ENCODE results near the gene ITGB4.

Gene ITGB4

DNA sequence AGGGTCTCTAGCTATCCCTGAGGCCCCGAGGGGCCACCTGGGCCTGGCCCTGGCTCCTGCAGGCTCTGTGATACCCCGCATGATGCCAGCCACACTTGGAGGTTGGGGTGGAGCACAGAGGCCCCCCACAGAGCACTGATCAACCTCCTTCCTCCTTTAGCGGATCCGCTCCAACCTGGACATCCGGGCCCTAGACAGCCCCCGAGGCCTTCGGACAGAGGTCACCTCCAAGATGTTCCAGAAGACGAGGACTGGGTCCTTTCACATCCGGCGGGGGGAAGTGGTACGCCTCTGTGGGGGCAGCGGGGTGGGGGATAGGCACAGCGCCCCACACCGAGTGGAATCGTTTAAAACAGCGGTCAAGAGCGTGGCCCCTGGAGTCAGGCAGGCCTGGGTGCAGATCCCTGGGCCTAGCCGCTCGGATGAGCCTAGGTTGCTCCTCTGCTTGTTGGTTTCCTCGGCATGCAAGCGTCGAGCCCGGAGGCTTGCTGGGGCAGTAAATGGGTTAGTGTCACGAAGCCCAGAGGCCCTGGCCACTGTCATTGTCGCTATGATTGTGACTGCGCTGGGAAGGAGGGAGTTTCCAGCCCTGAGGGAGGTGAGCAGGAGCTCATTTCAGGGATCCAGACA is 9.9 kb downstream of the ITGB4 start:
- DNase-seq (ENCODE audit: low read depth in 2 of 3, low spot score in 2 of 3): no peak

DNA sequence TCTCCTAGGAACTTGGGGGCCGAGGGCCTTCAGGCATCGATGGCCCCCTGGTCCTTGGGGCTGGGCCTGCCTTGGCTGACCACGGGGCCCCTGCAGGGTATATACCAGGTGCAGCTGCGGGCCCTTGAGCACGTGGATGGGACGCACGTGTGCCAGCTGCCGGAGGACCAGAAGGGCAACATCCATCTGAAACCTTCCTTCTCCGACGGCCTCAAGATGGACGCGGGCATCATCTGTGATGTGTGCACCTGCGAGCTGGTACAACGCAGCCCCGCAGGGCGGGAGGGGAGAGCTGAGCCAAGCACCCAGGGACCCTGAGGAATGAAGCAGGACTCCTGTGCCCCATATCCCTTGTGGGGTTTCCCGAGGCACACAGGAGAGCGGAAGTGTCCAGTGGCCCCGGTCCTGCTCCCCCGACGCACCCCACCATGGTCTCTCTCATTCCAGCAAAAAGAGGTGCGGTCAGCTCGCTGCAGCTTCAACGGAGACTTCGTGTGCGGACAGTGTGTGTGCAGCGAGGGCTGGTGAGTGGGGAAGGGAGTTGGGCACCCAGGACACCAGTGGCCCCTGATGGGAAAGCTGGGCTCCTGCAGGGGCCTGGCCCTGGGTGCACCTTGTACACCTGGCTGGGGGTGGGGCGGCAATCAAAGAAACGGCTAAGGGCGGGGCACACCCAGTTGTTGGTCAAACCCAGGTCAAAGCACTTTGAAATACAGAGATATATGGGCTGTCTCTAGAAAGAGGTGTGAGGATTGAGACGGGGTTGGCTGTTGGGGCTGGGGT is 10.6 kb downstream of the ITGB4 start:
- DNase-seq (ENCODE audit: low read depth in 2 of 3, low spot score in 2 of 3): no peak

DNA sequence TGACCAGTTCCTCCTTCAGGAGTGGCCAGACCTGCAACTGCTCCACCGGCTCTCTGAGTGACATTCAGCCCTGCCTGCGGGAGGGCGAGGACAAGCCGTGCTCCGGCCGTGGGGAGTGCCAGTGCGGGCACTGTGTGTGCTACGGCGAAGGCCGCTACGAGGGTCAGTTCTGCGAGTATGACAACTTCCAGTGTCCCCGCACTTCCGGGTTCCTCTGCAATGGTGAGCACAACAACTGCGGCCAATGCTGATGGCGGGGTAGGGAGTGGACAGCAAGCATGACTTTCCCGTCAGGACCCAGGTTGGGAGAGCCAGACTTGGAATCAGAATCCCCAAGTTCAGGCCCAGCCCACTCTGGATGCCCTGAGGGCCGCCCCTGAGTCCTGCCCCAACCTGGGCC is 12.2 kb downstream of the ITGB4 start:
- DNase-seq (ENCODE audit: low read depth in 2 of 3, low spot score in 2 of 3): no peak

DNA sequence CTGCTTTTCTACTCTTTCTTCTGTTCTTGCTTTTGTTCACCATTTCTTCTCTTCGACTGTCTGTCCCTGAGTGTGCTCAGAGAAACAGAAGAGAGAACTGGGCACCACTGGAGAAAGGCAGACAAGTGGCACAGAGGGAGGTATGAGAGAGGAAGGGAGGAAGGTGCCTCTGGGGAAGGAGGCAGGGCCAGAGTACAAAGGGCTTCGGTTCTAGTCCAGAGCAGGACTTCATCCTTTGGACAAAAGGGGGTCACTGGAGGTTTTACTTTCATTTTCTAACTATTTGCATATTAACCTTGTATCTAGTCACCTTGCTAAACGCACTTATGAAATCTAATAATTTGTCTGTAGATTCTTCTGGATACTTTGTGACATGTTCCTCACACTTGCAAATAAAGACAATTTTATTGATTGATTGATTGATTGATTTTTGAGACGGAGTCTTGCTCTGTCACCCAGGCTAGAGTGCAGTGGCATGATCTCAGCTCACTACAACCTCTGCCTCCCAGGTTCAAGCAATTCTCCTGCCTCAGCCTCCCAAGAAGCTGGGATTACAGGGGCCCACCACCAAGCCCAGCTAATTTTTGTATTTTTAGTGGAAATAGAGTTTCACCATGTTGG is 13.5 kb downstream of the ITGB4 start:
- no peak for DNase-seq (ENCODE audit: low read depth in 2 of 3, low spot score in 2 of 3)

DNA sequence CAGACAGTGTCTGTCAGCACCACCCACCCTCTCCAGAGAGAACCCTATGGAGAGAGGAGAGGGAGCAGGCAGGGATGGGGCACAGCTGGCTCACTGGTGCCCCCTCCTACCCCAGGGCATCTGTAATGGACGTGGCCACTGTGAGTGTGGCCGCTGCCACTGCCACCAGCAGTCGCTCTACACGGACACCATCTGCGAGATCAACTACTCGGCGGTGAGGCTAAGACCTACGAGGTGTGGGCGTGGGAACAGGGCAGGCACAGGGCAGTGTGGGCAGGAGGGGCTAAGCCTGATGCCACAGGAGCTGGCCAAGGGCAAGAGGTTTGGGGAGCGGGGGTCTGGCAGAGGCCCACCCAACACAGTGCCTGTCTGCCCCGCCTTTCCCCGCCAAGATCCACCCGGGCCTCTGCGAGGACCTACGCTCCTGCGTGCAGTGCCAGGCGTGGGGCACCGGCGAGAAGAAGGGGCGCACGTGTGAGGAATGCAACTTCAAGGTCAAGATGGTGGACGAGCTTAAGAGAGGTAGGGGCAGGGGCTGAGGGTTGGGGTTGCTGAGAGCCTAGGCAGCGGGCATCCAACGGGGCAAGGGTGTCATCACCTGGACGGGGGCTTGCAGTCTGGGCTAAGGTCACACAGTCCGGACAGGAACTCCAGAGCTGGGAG is 15.0 kb downstream of the ITGB4 start:
- no peak for DNase-seq (ENCODE audit: low read depth in 2 of 3, low spot score in 2 of 3)

DNA sequence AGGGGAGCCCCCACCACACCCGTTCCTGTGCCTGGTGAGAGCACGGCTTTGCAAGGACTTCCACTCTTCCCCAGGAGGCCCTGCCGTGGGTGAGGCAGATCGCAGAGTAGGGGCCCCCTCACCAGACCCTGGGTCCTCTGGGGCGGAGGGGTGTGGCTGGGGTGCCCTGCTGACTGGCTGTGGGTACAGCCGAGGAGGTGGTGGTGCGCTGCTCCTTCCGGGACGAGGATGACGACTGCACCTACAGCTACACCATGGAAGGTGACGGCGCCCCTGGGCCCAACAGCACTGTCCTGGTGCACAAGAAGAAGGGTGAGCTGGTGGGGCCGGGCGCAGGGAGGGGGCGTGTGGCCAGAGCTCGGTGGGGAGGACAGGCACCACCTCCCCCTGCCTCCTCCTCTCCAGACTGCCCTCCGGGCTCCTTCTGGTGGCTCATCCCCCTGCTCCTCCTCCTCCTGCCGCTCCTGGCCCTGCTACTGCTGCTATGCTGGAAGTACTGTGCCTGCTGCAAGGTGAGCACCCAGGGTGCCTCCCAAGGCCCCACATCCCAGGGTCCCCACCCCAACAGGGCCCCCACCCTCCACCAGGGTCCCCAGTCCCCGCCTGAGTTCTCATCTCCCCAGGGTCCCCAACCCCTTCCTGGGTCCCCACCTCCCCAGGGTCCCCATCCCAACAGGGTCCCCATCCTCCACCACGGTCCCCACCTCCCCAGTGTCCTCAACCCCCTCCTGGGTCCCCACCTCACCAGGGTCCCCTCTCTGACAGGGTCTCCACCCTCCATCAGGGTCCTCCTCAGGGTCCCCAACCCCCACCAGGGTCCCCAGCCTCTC is 16.1 kb downstream of the ITGB4 start:
- no peak for DNase-seq (ENCODE audit: low read depth in 2 of 3, low spot score in 2 of 3)

DNA sequence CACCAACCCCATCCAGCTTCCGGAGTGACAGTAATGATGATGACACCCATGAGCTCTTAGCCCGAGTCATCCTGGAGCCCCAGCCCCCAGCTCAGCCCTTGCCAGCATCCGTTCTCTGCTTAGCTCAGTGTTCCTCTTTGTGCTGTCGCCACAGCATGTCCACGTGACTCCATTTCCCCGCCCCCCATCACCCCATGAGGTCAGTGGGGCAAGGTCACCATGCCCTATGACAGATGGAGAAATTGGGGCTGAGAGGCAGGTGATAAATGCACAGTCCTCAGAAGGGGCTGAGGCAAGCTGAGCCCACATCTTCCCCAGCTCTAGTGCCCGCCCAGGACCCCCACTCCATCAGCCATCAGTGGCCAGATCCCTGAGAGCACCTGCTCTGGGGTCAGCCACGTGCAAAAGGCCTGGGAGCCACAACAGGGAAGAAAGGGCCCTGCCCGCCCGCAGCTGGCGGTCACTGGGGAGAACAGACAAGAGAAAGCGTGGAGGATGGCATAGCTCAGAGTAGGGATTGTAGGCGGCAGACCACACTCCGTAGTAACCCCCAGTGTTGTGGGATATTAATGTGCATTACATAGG is 17.1 kb downstream of the ITGB4 start:
- DNase-seq (ENCODE audit: low read depth in 2 of 3, low spot score in 2 of 3): no peak

DNA sequence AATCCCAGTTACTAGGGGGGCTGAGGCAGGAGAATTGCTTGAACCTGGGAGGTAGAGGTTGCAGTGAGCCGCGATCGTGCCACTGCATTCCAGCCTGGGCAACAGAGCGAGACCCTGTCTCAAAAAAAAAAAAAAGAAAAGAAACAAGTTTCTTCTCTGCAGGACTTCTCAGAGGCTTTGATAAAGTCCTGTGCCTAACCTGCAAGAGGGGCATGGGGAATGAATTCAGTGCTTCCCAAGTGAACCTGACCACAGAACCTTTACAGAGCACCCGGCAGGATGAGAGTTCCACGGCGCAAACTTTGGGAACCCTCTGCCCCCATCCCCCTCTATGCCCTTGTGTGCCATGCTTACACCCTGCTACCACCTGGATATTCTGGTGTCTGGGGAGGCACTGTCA is 17.9 kb downstream of the ITGB4 start:
- DNase-seq (ENCODE audit: low read depth in 2 of 3, low spot score in 2 of 3): no peak

DNA sequence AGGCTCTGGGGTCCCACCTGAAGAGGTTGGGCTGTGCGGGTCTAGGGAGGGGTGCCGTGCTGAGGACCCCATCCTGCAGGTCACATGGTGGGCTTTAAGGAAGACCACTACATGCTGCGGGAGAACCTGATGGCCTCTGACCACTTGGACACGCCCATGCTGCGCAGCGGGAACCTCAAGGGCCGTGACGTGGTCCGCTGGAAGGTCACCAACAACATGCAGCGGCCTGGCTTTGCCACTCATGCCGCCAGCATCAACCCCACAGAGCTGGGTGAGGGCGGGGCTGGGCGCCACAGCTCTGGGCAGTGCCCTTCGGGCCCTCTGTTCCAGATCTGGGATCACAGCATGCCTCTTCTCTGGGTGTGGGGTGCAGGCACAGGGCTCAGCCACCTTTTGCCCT is 18.5 kb downstream of the ITGB4 start:
- DNase-seq (ENCODE audit: low read depth in 2 of 3, low spot score in 2 of 3): no peak

DNA sequence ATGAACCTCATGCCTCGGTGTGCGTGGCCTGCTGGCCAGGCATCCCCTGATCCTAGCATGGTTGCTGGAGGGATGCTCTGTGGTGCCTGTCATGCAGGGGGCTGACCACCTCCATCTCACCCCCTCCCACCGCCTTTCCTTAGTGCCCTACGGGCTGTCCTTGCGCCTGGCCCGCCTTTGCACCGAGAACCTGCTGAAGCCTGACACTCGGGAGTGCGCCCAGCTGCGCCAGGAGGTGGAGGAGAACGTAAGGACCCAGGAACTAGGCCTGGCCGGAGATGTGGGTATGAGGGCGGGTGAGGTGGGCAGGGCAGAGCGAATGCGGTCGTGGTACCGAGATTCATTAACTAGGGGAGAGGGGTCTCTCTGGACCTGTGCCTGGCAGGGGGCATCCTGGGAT is 19.0 kb downstream of the ITGB4 start:
- DNase-seq (ENCODE audit: low read depth in 2 of 3, low spot score in 2 of 3): no peak

DNA sequence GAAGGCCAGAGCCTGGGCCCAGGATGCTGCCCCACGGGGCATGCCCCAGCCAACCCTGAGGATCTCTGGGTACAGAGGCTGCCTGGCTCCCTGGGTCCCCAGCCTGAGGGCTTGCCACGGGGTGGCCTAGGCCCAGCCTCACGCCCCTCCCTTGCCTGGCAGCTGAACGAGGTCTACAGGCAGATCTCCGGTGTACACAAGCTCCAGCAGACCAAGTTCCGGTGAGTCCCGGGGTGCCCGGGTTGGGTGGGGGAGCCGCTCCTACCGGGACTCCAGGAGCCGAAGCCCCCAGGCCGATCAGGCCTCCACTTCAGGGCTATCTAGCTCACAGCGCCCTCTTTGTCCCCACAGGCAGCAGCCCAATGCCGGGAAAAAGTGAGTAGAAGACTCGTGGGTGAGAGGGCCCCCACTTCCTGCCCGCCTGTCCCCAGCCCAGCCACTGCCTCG is 19.4 kb downstream of the ITGB4 start:
- DNase-seq (ENCODE audit: low read depth in 2 of 3, low spot score in 2 of 3): no peak

DNA sequence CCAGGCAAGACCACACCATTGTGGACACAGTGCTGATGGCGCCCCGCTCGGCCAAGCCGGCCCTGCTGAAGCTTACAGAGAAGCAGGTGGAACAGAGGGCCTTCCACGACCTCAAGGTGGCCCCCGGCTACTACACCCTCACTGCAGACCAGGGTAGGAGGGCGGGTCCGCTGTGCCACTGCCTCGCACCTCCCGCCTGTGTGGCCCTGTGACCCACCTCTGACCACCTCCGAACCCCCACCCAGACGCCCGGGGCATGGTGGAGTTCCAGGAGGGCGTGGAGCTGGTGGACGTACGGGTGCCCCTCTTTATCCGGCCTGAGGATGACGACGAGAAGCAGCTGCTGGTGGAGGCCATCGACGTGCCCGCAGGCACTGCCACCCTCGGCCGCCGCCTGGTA is 21.1 kb downstream of the ITGB4 start:
- DNase-seq (ENCODE audit: low read depth in 2 of 3, low spot score in 2 of 3): no peak

DNA sequence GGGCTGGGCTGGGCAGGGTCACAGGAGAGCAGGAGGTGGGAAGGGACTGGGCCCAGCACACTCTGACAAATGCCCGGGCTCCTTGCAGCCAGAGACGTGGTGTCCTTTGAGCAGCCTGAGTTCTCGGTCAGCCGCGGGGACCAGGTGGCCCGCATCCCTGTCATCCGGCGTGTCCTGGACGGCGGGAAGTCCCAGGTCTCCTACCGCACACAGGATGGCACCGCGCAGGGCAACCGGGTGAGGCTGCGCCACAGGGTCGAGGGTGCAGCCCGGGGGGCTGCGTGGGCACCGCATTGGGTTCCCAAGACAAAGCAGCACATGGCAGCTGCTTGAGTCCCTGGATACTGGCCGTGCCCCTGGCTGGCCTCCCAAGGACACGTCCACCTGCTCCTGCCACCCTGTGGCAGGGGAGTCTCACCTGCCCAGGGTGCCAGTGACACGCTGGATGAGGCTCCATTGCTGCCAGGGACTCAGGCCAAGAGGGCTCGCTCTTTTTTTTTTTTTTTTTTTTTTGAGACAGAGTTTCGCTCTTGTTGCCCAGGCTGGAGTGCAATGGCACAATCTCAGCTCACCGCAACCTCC is 22.5 kb downstream of the ITGB4 start:
- DNase-seq (ENCODE audit: low read depth in 2 of 3, low spot score in 2 of 3): no peak

DNA sequence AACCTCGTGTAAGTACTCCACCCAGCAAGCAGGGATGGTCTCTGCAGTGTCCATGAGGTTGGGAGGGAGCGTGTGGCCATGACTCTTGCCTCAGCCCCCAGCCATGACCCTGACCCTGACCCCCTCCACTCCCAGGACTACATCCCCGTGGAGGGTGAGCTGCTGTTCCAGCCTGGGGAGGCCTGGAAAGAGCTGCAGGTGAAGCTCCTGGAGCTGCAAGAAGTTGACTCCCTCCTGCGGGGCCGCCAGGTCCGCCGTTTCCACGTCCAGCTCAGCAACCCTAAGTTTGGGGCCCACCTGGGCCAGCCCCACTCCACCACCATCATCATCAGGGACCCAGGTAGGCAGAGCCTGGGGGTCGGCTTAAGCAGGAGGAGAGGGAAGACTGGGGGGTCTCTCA is 27.4 kb downstream of the ITGB4 start:
- no peak for DNase-seq (ENCODE audit: low read depth in 2 of 3, low spot score in 2 of 3)

DNA sequence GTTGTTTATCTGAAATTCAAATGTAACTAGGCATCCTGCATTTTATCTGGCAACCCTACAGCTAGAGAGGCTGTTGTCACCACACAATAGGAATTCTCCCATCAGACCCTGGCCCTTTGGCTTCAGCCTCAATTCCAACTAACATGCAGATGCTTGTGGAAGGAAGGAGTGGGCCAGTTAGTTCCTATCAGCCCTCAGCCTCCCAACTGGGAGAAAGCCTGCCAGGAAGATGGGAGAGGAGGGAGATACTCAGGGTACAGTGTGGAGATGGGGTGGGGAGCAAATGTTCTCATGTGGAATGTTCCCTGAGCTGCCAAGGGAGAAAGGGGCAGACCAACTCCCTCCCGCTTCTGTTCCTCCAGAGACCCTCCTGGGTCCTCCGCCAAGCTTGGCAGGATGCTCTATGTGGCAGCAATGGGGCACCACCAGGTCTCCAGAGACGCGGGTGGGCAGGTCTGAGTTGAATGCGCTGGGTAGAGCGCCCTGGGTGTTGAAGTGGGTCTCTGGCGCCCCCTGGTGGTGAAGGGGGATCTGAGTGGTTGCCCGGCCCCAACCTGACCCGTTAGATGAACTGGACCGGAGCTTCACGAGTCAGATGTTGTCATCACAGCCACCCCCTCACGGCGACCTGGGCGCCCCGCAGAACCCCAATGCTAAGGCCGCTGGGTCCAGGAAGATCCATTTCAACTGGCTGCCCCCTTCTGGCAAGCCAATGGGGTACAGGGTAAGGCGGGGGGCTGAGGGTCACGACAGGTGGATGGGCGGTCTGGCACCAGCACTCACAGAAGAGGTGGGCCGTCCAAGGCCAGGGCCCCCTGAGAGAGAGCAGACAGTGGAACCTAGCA is 28.5 kb downstream of the ITGB4 start:
- DNase-seq (ENCODE audit: low read depth in 2 of 3, low spot score in 2 of 3): peak; percentile 59 to 98 (median 98)

DNA sequence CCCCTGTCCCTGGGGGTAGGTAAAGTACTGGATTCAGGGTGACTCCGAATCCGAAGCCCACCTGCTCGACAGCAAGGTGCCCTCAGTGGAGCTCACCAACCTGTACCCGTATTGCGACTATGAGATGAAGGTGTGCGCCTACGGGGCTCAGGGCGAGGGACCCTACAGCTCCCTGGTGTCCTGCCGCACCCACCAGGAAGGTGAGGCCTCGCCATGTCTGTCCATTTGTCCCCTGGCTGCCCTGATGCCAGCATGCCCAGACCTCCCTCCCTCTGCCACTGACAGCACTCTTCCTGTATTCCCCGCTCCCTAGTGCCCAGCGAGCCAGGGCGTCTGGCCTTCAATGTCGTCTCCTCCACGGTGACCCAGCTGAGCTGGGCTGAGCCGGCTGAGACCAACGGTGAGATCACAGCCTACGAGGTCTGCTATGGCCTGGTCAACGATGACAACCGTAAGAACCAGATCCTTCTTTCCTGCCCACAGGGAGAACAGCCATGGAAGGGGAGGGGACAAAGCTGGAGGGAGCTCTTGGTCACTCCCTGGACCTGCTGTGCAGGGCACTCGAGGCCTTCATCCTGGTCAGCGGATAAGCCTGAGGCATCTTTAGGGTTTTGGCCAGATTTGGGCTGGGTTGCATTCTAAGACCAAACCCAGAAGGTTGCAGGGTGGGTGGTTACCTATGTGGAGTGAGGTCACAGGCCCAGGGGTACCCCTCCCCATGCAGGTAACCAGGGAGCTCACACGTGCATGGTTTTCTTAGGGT is 29.6 kb downstream of the ITGB4 start:
- DNase-seq (ENCODE audit: low read depth in 2 of 3, low spot score in 2 of 3): no peak

DNA sequence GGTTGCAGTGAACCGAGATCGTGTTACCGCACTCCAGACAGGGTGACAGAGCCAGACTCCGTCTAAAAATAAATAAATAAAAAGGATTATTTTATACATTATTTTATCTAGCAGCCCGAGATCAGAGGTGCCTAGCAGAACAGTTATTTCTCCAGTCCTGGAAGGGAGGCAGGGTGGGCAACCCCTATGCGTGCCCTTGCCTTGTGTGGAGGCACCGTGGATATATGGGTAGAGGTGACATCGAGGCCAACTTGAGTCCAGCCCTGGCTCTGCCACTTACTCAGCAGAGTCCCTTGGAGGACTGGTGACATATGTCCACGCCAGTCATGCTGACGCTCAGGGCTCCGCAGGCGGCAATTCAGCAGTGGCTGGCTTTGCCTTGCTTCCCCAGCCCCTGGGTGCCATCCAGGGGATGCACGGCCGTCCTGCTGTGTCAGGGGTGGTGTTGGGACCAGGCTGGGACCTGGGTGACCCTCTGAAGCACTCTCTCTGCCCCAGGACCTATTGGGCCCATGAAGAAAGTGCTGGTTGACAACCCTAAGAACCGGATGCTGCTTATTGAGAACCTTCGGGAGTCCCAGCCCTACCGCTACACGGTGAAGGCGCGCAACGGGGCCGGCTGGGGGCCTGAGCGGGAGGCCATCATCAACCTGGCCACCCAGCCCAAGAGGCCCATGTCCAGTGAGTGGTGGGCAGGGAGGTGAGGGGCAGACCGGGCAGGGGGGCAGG is 30.6 kb downstream of the ITGB4 start:
- DNase-seq (ENCODE audit: low read depth in 2 of 3, low spot score in 2 of 3): no peak

DNA sequence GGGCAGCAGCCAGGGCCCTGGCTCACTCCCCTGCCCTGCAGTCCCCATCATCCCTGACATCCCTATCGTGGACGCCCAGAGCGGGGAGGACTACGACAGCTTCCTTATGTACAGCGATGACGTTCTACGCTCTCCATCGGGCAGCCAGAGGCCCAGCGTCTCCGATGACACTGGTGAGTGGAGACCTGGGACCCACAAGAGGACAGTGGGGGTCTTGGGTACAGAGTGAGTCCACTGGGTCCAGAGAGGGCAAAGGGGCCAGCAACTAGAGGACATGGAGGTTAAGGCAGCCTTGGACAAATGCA is 31.1 kb downstream of the ITGB4 start:
- DNase-seq (ENCODE audit: low read depth in 2 of 3, low spot score in 2 of 3): no peak
